ENCODE results near the gene MRPL53. TPM values are rescaled to one million over a fixed set of nuclear protein-coding genes. Genes with fewer than 3 reads are reported as not detected.
A peak's percentile ranks its signal among the peaks of the same experiment; 100 is the strongest.

The MRPL53 gene
- total and polyA plus RNA-seq, 2 of the 13 experiments (the other 11 are each of a cell fraction or from before 2014, with no cell fraction given): 34.3 to 51.9 TPM

- TF ChIP-seq AHDC1 (CRISPR knock-in tag; IDR thresholded peaks at IDR 0.05; ENCODE audit: borderline replicate concordance) (0 out of 2 replicates have a peak, but pooled peaks have one; percentile 36), ZNF292 (CRISPR knock-in tag; IDR thresholded peaks at IDR 0.05; ENCODE audit: borderline replicate concordance, low read depth) (no peak), CBFB (CRISPR knock-in tag; IDR thresholded peaks at IDR 0.05) (no peak), POLR2A (IDR thresholded peaks at IDR 0.05; ENCODE audit: insufficient read depth in 1 of 2, low read depth in 2 of 2, low read length in 2 of 2) (peak in 1 of 2 experiments; percentile 66; a peak in 2 of 4 replicates), ZNF263 (CRISPR knock-in tag; IDR thresholded peaks at IDR 0.05) (no peak), ZNF329 (CRISPR knock-in tag; IDR thresholded peaks at IDR 0.05; ENCODE audit: low read depth) (no peak), ELF4 (CRISPR knock-in tag; IDR thresholded peaks at IDR 0.05; ENCODE audit: borderline replicate concordance) (no peak), ZNF776 (CRISPR knock-in tag; IDR thresholded peaks at IDR 0.05) (0 out of 2 replicates have a peak, but pooled peaks have one; percentile 9), ZNF800 (CRISPR knock-in tag; IDR thresholded peaks at IDR 0.05) (peak; percentile 29; the same call in 1 of the 2 replicates), ARID5B (CRISPR knock-in tag; IDR thresholded peaks at IDR 0.05) (no peak), PAXIP1 (CRISPR knock-in tag; conservative IDR thresholded peaks at IDR 0.05) (0 out of 2 replicates have a peak, but pooled peaks have one; percentile 2), FOXC1 (CRISPR knock-in tag; IDR thresholded peaks at IDR 0.05; ENCODE audit: borderline replicate concordance) (peak; percentile 50; the same call in 1 of the 2 replicates), ZNF724P (CRISPR knock-in tag; IDR thresholded peaks at IDR 0.05; ENCODE audit: borderline replicate concordance) (no peak)
Observed at GRCh38 chr2:74498500-74499266, 26.2 kb upstream of the MRPL53 start (continued).

Data from HepG2 (cell line).